VCaP (cell line): Measurements from ENCODE around the gene FAM229A.

ENCODE experiments used
- H3K27ac ChIP-seq: fragments of 450-650 bp; 2 replicates; pipeline ENCODE4 v1.5.1; 2017
- CTCF ChIP-seq: fragments of 450-650 bp; conservative IDR thresholded peaks from 2 replicates; pipeline ENCODE4 v1.5.1; 2017; ENCODE audit warnings: mild to moderate bottlenecking, moderate library complexity

The FAM229A gene

GRCh38 chr1:32390904-32391870, 28.9 kb upstream of the FAM229A start:
- no peak overlapping the region for H3K27ac ChIP-seq
- no peak for TF ChIP-seq CTCF

- H3K27ac ChIP-seq, result no peak overlapping the region
These were observed 26.4 kb upstream of the FAM229A start for GRCh38 chr1:32388641-32389040.

GRCh38 chr1:32386676-32387392, 24.5 kb upstream of the FAM229A start:
- no peak for TF ChIP-seq CTCF
- H3K27ac ChIP-seq, result no peak overlapping the region

More at GRCh38 chr1:32388641-32389040, 26.4 kb upstream of the FAM229A start:
- TF ChIP-seq CTCF, result no peak

- no peak overlapping the region for H3K27ac ChIP-seq
- no peak for TF ChIP-seq CTCF
These were observed 17.8 kb upstream of the FAM229A start for GRCh38 chr1:32380057-32380456.

GRCh38 chr1:32377541-32378220, 15.4 kb upstream of the FAM229A start:
- no peak for TF ChIP-seq CTCF

GRCh38 chr1:32376199-32376598, 13.9 kb upstream of the FAM229A start:
- no peak overlapping the region for H3K27ac ChIP-seq
- no peak for TF ChIP-seq CTCF

More at GRCh38 chr1:32377541-32378220, 15.4 kb upstream of the FAM229A start:
- no peak overlapping the region for H3K27ac ChIP-seq
